Epithelial cell of prostate (primary cell): Measurements from ENCODE around the gene PRKAB1.
"Not testable (repeated sequence)": the region's sequence is repeated elsewhere in the genome, so short reads cannot be mapped to it uniquely, and the experiment has no call there.

Experiments
- DNase-seq: peaks from one replicate; pipeline ENCODE4 v3.0.0-alpha.2; 2011; ENCODE audit warnings: low read depth, low spot score
- H3K27ac ChIP-seq: fragments of 450-650 bp; 2 replicates; pipeline ENCODE4 v1.5.1; 2017; ENCODE audit warnings: mild to moderate bottlenecking

Gene PRKAB1

GRCh38 chr12:119667577-119668323 is at the start of gene PRKAB1:
PRKAB1 (plus strand) TSS chr12:119668133; CDS start chr12:119668245, 112 bp downstream.
- peak; percentile 98 for DNase-seq

GRCh38 chr12:119618328-119618896 is 49.5 kb upstream of the PRKAB1 start:
- not testable (repeated sequence) for DNase-seq, H3K27ac ChIP-seq

More at GRCh38 chr12:119667577-119668323, at the start of gene PRKAB1:
- peak within 1 kb of the TSS; percentile 99 for H3K27ac ChIP-seq

GRCh38 chr12:119620490-119620889 is 47.4 kb upstream of the PRKAB1 start:
- H3K27ac ChIP-seq, result no peak overlapping the region
- DNase-seq, result no peak

- no peak for DNase-seq
- no peak overlapping the region for H3K27ac ChIP-seq
Measured at GRCh38 chr12:119621878-119622277, 46.1 kb upstream of the PRKAB1 start.

GRCh38 chr12:119624966-119625365 is 43.0 kb upstream of the PRKAB1 start:
- no peak overlapping the region for H3K27ac ChIP-seq
- no peak for DNase-seq

GRCh38 chr12:119627019-119627643 is 40.8 kb upstream of the PRKAB1 start:
- no peak for DNase-seq
- no peak overlapping the region for H3K27ac ChIP-seq

GRCh38 chr12:119627686-119628085 is 40.2 kb upstream of the PRKAB1 start:
- no peak overlapping the region for H3K27ac ChIP-seq
- DNase-seq, result no peak

GRCh38 chr12:119630223-119630780 is 37.6 kb upstream of the PRKAB1 start:
- no peak overlapping the region for H3K27ac ChIP-seq
- DNase-seq, result no peak

GRCh38 chr12:119630962-119631550 is 36.9 kb upstream of the PRKAB1 start:
- no peak overlapping the region for H3K27ac ChIP-seq
- DNase-seq, result no peak

GRCh38 chr12:119631930-119632678 is 35.8 kb upstream of the PRKAB1 start:
- no peak for DNase-seq

GRCh38 chr12:119634743-119635142 is 33.2 kb upstream of the PRKAB1 start:
- no peak overlapping the region for H3K27ac ChIP-seq
- no peak for DNase-seq

More at GRCh38 chr12:119631930-119632678, 35.8 kb upstream of the PRKAB1 start:
- H3K27ac ChIP-seq, result no peak overlapping the region

- no peak for DNase-seq
- no peak overlapping the region for H3K27ac ChIP-seq
Measured at GRCh38 chr12:119642986-119643385, 24.9 kb upstream of the PRKAB1 start.

- no peak for DNase-seq
- H3K27ac ChIP-seq, result no peak overlapping the region
Measured at GRCh38 chr12:119644930-119645329, 23.0 kb upstream of the PRKAB1 start.

GRCh38 chr12:119645535-119646059 is 22.3 kb upstream of the PRKAB1 start:
- no peak overlapping the region for H3K27ac ChIP-seq
- no peak for DNase-seq

- DNase-seq, result no peak
Measured at GRCh38 chr12:119649202-119649808, 18.6 kb upstream of the PRKAB1 start.

GRCh38 chr12:119652665-119653064 is 15.3 kb upstream of the PRKAB1 start:
- DNase-seq, result no peak
- H3K27ac ChIP-seq, result no peak overlapping the region

More at GRCh38 chr12:119649202-119649808, 18.6 kb upstream of the PRKAB1 start:
- H3K27ac ChIP-seq, result no peak overlapping the region

GRCh38 chr12:119657001-119657400 is 10.9 kb upstream of the PRKAB1 start:
- DNase-seq, H3K27ac ChIP-seq: not testable (repeated sequence)

GRCh38 chr12:119658166-119658565 is 9.8 kb upstream of the PRKAB1 start:
- not testable (repeated sequence) for H3K27ac ChIP-seq, DNase-seq

GRCh38 chr12:119659289-119659897 is 8.5 kb upstream of the PRKAB1 start:
- no peak for DNase-seq
- H3K27ac ChIP-seq, result no peak overlapping the region
